A549 treated with CORT108297 at 1 μM for 4 hours (cell line): ENCODE measurements around the gene C19orf25. TPM values are rescaled to one million over a fixed set of nuclear protein-coding genes. Genes with fewer than 3 reads are reported as not detected.

Source experiments
- total RNA-seq: library from RNA; stranded (reverse); fragments of 200-300 nt; extraction: Qiagen RNA extraction; gene quantifications from 5 replicates; pipeline ENCODE4 v1.2.3, GENCODE V29; 2022

C19orf25 gene
- total RNA-seq: 10.8 to 22.9 TPM (median 20.5 TPM) in 5 replicates

GRCh38 chr19:1478934-1479707 lies at the start of gene C19orf25:
Gene C19orf25 (minus strand): TSS chr19:1479215. CDS start chr19:1478903, 312 bp downstream.

GRCh38 chr19:1523412-1524286 lies 44.6 kb upstream of the C19orf25 start, which contains the start of gene PLK5:
Gene PLK5 (plus strand): TSS chr19:1524077. CDS start chr19:1526997, 2,920 bp downstream.

GRCh38 chr19:1512671-1513498 lies 33.9 kb upstream of the C19orf25 start, which contains the start of gene ADAMTSL5:
Gene ADAMTSL5 (minus strand): TSS chr19:1513019. CDS start chr19:1510943, 2,076 bp downstream.

GRCh38 chr19:1491114-1491848 lies 12.3 kb upstream of the C19orf25 start, which contains the start of gene REEP6:
Gene REEP6 (plus strand): TSS chr19:1491181. CDS start chr19:1491270, 89 bp downstream.

DNA sequence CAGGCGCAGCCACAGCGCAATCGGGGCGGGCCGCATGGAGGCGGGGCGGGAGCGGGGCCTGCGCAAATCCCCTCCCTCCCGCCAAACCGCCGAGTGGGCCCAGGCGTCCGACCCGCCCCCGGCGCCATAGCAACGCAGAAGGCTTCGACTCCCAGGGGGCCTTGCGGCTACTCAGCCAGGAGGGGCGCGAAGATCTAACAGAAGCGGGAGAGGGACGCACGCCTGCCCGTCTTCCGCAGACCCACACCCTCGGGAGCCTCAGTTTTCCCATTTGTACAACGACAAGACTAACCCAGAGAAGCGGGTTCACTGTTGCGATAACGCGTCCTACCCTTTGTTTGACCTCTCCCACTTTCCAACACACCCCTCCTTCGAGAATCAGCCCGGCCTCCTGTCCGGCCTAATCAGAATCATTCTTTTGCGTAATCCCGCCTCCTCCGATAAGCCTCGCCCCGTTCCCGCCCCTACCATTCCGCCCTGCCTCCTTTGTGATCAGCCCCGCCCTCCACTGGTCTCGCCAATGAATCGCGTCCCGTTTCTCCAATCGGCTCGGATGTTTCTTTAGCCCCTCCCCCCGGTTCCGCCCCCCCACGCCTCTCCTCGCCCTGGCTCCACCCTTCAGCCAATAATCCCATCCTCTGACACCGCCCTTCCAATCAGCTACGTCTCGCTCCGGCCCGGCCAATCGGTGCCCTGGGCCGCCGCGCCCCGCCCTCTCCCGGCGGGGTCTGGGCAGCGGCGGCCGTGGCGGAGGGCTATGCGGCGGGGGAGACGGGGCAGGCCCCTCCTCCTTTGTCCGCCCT lies 11.5 kb upstream of the C19orf25 start, which contains the start of gene PCSK4:
TSS of gene PCSK4 (minus strand) at position 40 of the 803 bp plus-strand sequence. CDS start at position 36, 4 bp downstream.

GRCh38 chr19:1449467-1450442 lies 29.3 kb downstream of the C19orf25 start, which contains the start of gene APC2:
Gene APC2 (plus strand): TSS chr19:1450121. CDS start chr19:1453002, 2,881 bp downstream.

DNA sequence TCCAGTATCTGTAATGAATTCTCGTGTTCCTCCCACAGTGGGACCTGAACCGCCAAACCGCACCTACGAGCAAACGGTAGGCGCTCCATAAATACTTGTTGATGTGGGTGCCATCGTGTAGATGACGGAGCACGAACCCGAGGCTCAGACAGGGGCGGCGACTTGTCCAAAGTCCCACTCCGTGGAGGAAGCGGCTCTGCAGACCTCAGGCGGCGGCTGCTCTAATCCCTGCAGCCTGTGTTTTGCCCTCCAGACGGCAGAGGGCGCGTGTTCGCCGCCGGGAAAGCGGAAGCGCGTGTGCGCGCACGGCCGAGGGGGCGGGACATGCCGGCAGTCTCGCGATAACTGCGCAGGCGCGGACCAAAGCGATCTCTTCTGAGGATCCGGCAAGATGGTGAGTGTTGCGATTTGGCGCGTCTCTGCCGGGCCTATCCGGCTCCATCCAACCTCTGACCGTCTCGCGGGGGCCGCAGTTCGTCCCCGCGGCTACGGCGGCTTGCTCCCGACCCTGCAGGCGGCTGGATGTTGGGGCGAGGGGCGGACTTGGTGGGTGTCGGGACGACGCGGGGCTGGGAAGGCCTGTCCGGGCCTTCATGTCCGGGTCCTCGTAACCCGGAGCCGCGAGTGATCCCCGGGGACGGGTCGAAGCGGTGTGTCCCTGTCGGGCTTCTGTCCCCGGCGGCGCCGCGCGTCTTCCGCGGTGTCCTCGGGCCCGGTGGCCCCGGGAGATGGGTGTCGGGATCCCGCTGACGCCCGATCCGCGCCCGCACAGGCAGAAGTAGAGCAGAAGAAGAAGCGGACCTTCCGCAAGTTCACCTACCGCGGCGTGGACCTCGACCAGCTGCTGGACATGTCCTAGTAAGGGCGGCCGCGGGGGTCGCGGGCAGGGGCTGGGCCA lies 40.7 kb downstream of the C19orf25 start, which contains the start of gene RPS15:
TSS of gene RPS15 (plus strand) at position 362 of the 898 bp plus-strand sequence. CDS start at position 392, 30 bp downstream.

Other genes starting within 250 kb of the C19orf25 start
- 2.3 to 4.9 TPM (median 4.5 TPM) in 5 replicates for gene CBARP, start 241.2 kb downstream of the C19orf25 start, total RNA-seq
- gene ATP5F1D, start 237.5 kb downstream of the C19orf25 start, total RNA-seq: 80.9 to 184 TPM (median 172 TPM) in 5 replicates
- 38.8 to 50.5 TPM (median 43.1 TPM) in 5 replicates for gene MIDN, start 230.6 kb downstream of the C19orf25 start, total RNA-seq
- 90.2 to 178 TPM (median 95.7 TPM) in 5 replicates for gene CIRBP, start 209.9 kb downstream of the C19orf25 start, total RNA-seq
- 49.5 to 105 TPM (median 87.7 TPM) in 5 replicates for gene FAM174C, start 203.7 kb downstream of the C19orf25 start, total RNA-seq
- gene EFNA2, start 193.3 kb downstream of the C19orf25 start, total RNA-seq: 1.2 to 2.6 TPM (median 1.6 TPM) in 5 replicates
- 76.1 to 82.1 TPM (median 79.3 TPM) in 5 replicates for gene NDUFS7, start 95.3 kb downstream of the C19orf25 start, total RNA-seq
- 23.1 to 45.5 TPM (median 42.6 TPM) in 5 replicates for gene GAMT, start 77.7 kb downstream of the C19orf25 start, total RNA-seq
- gene DAZAP1, start 71.6 kb downstream of the C19orf25 start, total RNA-seq: 77.6 to 108 TPM (median 102 TPM) in 5 replicates
- gene RPS15, start 40.8 kb downstream of the C19orf25 start, total RNA-seq: 1,595 to 2,147 TPM (median 1,872 TPM) in 5 replicates
- gene APC2, start 29.1 kb downstream of the C19orf25 start, total RNA-seq: 1.2 to 2.3 TPM (median 1.6 TPM) in 5 replicates
- gene PCSK4, start 11.1 kb upstream of the C19orf25 start, total RNA-seq: 0.47 to 1.1 TPM (median 0.82 TPM) in 5 replicates
- gene REEP6, start 12.0 kb upstream of the C19orf25 start, total RNA-seq: 3.8 to 5.7 TPM (median 5.2 TPM) in 5 replicates
- 2.7 to 4.4 TPM (median 3.3 TPM) in 5 replicates for gene ADAMTSL5, start 33.8 kb upstream of the C19orf25 start, total RNA-seq
- 0.05 TPM in 1 of 5 replicates, not detected in the others for gene PLK5, start 44.9 kb upstream of the C19orf25 start, total RNA-seq
- 5.7 to 13.5 TPM (median 10.8 TPM) in 5 replicates for gene MEX3D, start 89.1 kb upstream of the C19orf25 start, total RNA-seq
- gene MBD3, start 113.7 kb upstream of the C19orf25 start, total RNA-seq: 31.9 to 56.6 TPM (median 51.5 TPM) in 5 replicates
- gene UQCR11, start 126.2 kb upstream of the C19orf25 start, total RNA-seq: 92.0 to 201 TPM (median 166 TPM) in 5 replicates
- 42.5 to 68.8 TPM (median 57.4 TPM) in 5 replicates for gene TCF3, start 173.4 kb upstream of the C19orf25 start, total RNA-seq